Neural progenitor cell (in vitro differentiated cells): ENCODE measurements around the gene SH3PXD2B. TPM values are rescaled to one million over a fixed set of nuclear protein-coding genes. Genes with fewer than 3 reads are reported as not detected.

ENCODE experiments used
- DNase-seq: peaks from one replicate; pipeline ENCODE4 v3.0.0-alpha.2; 2016; ENCODE audit warnings: low spot score
- H2AFZ ChIP-seq: fragments of 200-600 bp; sonication (generic); replicated peaks from 2 replicates; pipeline ENCODE4 v1.6.1; 2016; ENCODE audit warnings: antibody characterized with exemption
- H3F3A ChIP-seq: fragments of 200-600 bp; sonication (generic); 2 replicates; pipeline ENCODE4 v1.6.1; 2016; ENCODE audit warnings: antibody characterized with exemption, low read depth
- H3K27ac ChIP-seq: fragments of 200-600 bp; sonication (generic); 2 replicates; pipeline ENCODE4 v1.5.1; 2016; ENCODE audit warnings: mild to moderate bottlenecking
- H3K27me3 ChIP-seq: fragments of 200-600 bp; sonication (generic); 2 replicates; pipeline ENCODE4 v1.6.1; 2016; ENCODE audit warnings: mild to moderate bottlenecking, moderate library complexity
- H3K36me3 ChIP-seq: fragments of 200-600 bp; sonication (generic); 2 replicates; pipeline ENCODE4 v1.5.1; 2016
- H3K4me1 ChIP-seq: fragments of 200-600 bp; sonication (generic); 2 replicates; pipeline ENCODE4 v1.6.1; 2016; ENCODE audit warnings: mixed run types
- H3K4me2 ChIP-seq: fragments of 200-600 bp; sonication (generic); 2 replicates; pipeline ENCODE4 v1.6.1; 2016
- H3K4me3 ChIP-seq: fragments of 200-600 bp; sonication (generic); 2 replicates; pipeline ENCODE4 v1.5.1; 2016
- H3K79me2 ChIP-seq: fragments of 200-600 bp; sonication (generic); 2 replicates; pipeline ENCODE4 v1.6.1; 2016; ENCODE audit warnings: low read depth
- H3K9ac ChIP-seq: fragments of 200-600 bp; sonication (generic); 2 replicates; pipeline ENCODE4 v1.6.1; 2016
- H3K9me3 ChIP-seq: fragments of 200-600 bp; sonication (generic); 2 replicates; pipeline ENCODE4 v1.5.1; 2016; ENCODE audit warnings: low read depth
- H4K20me1 ChIP-seq: fragments of 200-600 bp; sonication (generic); 2 replicates; pipeline ENCODE4 v1.6.1; 2016; ENCODE audit warnings: low read depth
- H3K27ac Mint-ChIP-seq: 3 replicates; pipeline ENCODE4 v1.8.0; 2021; ENCODE audit warnings: mixed read lengths
- H3K27me3 Mint-ChIP-seq: 2 replicates; pipeline ENCODE4 v1.8.0; 2022; ENCODE audit warnings: low read depth, mild to moderate bottlenecking, inconsistent platforms, moderate library complexity, mixed read lengths; ENCODE audit not compliant: insufficient read depth
- H3K36me3 Mint-ChIP-seq: 3 replicates; pipeline ENCODE4 v1.8.0; 2021; ENCODE audit warnings: mixed read lengths
- H3K4me1 Mint-ChIP-seq: 3 replicates; pipeline ENCODE4 v1.8.0; 2021; ENCODE audit warnings: mixed read lengths
- H3K4me3 Mint-ChIP-seq: 3 replicates; pipeline ENCODE4 v1.8.0; 2021; ENCODE audit warnings: mild to moderate bottlenecking, moderate library complexity, mixed read lengths
- H3K9me3 Mint-ChIP-seq: 3 replicates; pipeline ENCODE4 v1.8.0; 2020; ENCODE audit warnings: mixed read lengths
- EZH2 ChIP-seq: fragments of 200-600 bp; sonication (generic); IDR thresholded peaks from 2 replicates; pipeline ENCODE4 v1.6.1; 2017; ENCODE audit warnings: antibody characterized with exemption, mild to moderate bottlenecking, moderate library complexity
- EZH2phosphoT487 ChIP-seq: fragments of 200-600 bp; sonication (generic); IDR thresholded peaks from 2 replicates; pipeline ENCODE4 v1.6.1; 2017; ENCODE audit warnings: antibody characterized with exemption
- total RNA-seq: library from RNA; depleted of rRNA; stranded (reverse); fragments of >200 nt; gene quantifications from 2 replicates; pipeline ENCODE4 v1.2.3, GENCODE V29; 2015; ENCODE audit warnings: low replicate concordance
- TF ChIP-seq, protein P1 (sequence below): fragments of 200-600 bp; sonication (generic); IDR thresholded peaks from 2 replicates; pipeline ENCODE4 v1.5.1; 2017; ENCODE audit warnings: antibody characterized with exemption, mild to moderate bottlenecking

SH3PXD2B gene
- total RNA-seq, 1 donor from 2014 or later, result 27.3 TPM

DNA sequence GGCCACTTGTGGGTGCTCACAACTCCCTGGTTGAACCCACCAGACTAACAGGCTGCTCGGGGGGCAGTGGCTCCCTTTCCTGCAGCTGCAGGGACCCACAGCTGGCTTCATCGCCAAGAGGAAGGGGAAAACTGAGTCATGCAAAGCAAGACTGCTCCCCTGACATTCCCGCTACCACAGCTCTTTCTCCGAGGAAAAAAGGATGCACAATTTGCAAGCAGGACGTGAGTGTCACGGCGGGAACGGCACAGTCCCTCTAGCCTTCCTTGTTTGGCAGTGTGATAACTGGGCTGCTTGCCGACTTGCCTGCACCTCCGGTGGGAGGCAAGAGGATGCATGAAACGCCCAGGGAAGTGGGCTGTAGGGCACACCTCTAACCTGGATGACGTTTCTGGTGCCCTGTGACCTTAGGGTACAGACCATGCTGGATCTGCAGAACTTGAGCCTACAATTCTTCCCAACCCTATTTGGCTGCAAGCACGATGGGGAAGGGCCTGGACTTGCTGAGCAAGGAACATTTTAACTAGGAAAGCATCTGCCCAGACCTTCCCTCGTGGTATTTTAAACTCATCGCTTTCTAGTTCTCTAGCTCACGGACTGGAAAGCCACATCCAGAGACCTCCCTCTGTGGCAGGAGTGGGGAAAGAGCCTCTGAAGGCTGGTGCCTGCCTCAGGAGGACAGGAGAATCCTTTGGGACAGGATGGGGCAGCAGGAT lies 7.8 kb downstream of the SH3PXD2B start:
- H3K36me3 Mint-ChIP-seq, result peaks cover 4% of the 10 kb centered on the region
- H3K27ac Mint-ChIP-seq, result peak overlapping the region; percentile 37
- TF ChIP-seq, protein P1, sequence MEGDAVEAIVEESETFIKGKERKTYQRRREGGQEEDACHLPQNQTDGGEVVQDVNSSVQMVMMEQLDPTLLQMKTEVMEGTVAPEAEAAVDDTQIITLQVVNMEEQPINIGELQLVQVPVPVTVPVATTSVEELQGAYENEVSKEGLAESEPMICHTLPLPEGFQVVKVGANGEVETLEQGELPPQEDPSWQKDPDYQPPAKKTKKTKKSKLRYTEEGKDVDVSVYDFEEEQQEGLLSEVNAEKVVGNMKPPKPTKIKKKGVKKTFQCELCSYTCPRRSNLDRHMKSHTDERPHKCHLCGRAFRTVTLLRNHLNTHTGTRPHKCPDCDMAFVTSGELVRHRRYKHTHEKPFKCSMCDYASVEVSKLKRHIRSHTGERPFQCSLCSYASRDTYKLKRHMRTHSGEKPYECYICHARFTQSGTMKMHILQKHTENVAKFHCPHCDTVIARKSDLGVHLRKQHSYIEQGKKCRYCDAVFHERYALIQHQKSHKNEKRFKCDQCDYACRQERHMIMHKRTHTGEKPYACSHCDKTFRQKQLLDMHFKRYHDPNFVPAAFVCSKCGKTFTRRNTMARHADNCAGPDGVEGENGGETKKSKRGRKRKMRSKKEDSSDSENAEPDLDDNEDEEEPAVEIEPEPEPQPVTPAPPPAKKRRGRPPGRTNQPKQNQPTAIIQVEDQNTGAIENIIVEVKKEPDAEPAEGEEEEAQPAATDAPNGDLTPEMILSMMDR, result no peak
- TF ChIP-seq EZH2, result no peak
- no peak for TF ChIP-seq EZH2phosphoT487
- no peaks in the 10 kb centered on the region for H3K9me3 ChIP-seq
- no peak overlapping the region for H3K4me2 ChIP-seq
- H3K9ac ChIP-seq, result no peak overlapping the region
- peaks cover 2% of the 10 kb centered on the region for H3K27me3 Mint-ChIP-seq
- H3K79me2 ChIP-seq, result peaks cover 99% of the 10 kb centered on the region
- no peak overlapping the region for H3K4me3 ChIP-seq
- no peak for DNase-seq
- peaks cover 100% of the 10 kb centered on the region for H4K20me1 ChIP-seq
- H3K27ac ChIP-seq, result no peak overlapping the region
- no peaks in the 10 kb centered on the region for H3K9me3 Mint-ChIP-seq
- H3F3A ChIP-seq, result no peaks in the 10 kb centered on the region
- H3K4me1 Mint-ChIP-seq, result peaks cover 38% of the 10 kb centered on the region
- no peaks in the 10 kb centered on the region for H3K36me3 ChIP-seq
- no peaks in the 10 kb centered on the region for H3K27me3 ChIP-seq
- no peak overlapping the region for H2AFZ ChIP-seq
- peaks cover 4% of the 10 kb centered on the region for H3K4me1 ChIP-seq
- no peak overlapping the region for H3K4me3 Mint-ChIP-seq

DNA sequence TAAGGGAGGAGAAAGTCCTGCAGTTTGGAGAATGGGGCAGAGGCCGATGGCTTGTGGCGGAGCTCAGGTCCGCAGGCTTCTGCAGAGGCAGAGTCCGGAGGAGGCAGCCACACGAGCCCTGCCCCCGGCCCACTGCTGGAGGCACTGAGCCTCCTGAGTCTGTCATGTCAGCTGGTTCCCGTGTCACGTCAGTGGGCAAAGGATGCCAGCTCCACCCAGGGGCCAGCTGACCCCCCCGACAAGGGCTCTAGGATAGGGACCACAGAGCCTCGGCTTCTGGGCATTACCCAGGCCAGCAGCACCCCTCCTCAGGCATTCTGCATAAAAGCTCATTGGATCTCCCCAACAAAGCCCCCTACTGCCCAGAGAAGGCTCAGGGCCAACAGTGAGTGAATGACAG lies 8.5 kb downstream of the SH3PXD2B start:
- Histone ChIP-seq H3K36me3 (no peaks in the 10 kb centered on the region), H3F3A (no peaks in the 10 kb centered on the region), H3K9ac (no peak overlapping the region), H2AFZ (no peak overlapping the region), H3K4me1 (peaks cover 4% of the 10 kb centered on the region), H3K27me3 (no peaks in the 10 kb centered on the region), H3K9me3 (no peaks in the 10 kb centered on the region), H3K27ac (no peak overlapping the region), H3K79me2 (peaks cover 99% of the 10 kb centered on the region), H3K4me3 (no peak overlapping the region), H4K20me1 (peaks cover 100% of the 10 kb centered on the region), H3K4me2 (no peak overlapping the region)
- H3K4me3 Mint-ChIP-seq, result no peak overlapping the region
- peaks cover 1% of the 10 kb centered on the region for H3K27me3 Mint-ChIP-seq
- H3K27ac Mint-ChIP-seq, result no peak overlapping the region
- H3K4me1 Mint-ChIP-seq, result peaks cover 32% of the 10 kb centered on the region
- TF ChIP-seq EZH2 (no peak), EZH2phosphoT487 (no peak)
- TF ChIP-seq, protein P1, result no peak
- H3K36me3 Mint-ChIP-seq, result peaks cover 4% of the 10 kb centered on the region
- no peak for DNase-seq
- H3K9me3 Mint-ChIP-seq, result no peaks in the 10 kb centered on the region

DNA sequence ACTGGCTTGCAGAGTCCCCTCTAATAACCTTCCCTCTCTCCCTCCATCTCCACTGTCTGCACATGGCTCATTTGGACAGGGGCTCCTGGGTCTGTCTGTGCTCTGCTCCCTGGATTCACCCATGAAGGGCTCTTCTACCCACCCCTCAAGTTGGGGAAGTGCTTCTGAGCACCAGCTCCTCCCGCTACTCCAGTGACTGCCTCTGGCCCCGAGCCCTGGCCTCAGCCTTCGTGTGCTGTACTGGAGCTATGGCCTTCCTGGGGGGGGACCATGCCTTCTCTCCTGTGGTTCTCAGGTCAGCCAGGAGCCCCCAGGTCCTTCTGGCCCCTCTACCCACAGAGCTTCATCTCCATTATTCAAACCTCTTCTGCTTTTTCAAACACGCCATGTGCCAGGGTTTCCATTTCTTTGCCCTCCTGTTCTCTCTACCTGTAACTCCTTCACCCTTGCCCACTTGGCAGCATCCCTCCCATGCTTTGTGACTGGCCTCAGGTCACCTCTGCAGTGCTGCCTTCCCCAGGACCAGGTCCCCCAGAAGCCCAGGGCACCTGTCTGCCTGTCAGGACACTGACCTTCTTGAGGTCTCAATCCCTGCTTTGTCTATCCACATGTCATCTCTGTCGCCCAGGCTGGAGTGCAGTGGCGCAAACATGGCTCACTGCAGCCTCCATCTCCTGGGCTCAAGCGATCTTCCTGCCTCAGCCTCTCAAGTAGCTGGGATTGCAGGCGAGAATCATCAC lies 9.5 kb downstream of the SH3PXD2B start:
- H3K4me1 Mint-ChIP-seq, result peaks cover 29% of the 10 kb centered on the region
- H4K20me1 ChIP-seq, result peaks cover 100% of the 10 kb centered on the region
- no peaks in the 10 kb centered on the region for H3K27me3 Mint-ChIP-seq
- H3K4me2 ChIP-seq, result no peak overlapping the region
- no peaks in the 10 kb centered on the region for H3F3A ChIP-seq
- H3K27ac ChIP-seq, result no peak overlapping the region
- no peak overlapping the region for H3K4me3 ChIP-seq
- no peaks in the 10 kb centered on the region for H3K9me3 Mint-ChIP-seq
- TF ChIP-seq EZH2phosphoT487, result no peak
- no peaks in the 10 kb centered on the region for H3K36me3 ChIP-seq
- no peaks in the 10 kb centered on the region for H3K9me3 ChIP-seq
- DNase-seq, result no peak
- peaks cover 99% of the 10 kb centered on the region for H3K79me2 ChIP-seq
- H3K4me3 Mint-ChIP-seq, result no peak overlapping the region
- no peaks in the 10 kb centered on the region for H3K27me3 ChIP-seq
- peaks cover 4% of the 10 kb centered on the region for H3K36me3 Mint-ChIP-seq
- no peak overlapping the region for H3K9ac ChIP-seq
- H3K27ac Mint-ChIP-seq, result peak overlapping the region; percentile 72
- no peak overlapping the region for H2AFZ ChIP-seq
- peaks cover 4% of the 10 kb centered on the region for H3K4me1 ChIP-seq

DNA sequence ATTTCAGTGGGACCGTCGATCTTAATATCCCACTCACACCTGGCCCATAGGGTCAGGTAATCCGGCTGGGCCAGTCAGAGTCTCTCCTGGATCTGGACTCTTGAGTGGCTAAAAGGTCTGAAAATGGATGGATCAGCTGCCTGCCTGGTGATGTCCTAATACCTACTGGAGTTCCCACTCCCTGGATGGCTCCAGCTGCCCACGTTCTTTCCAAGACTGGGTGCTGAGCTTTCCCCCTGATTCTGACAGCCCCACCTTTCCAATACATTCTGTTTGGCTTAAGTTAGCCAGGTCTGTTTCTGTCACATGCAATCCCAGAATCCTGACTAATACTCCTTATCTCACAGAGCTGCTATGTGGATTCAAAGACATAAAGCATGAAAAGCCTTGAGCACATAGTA lies 10.2 kb downstream of the SH3PXD2B start:
- no peak overlapping the region for H3K27ac ChIP-seq
- no peaks in the 10 kb centered on the region for H3K36me3 ChIP-seq
- H3K4me3 Mint-ChIP-seq, result no peak overlapping the region
- no peaks in the 10 kb centered on the region for H3F3A ChIP-seq
- peaks cover 7% of the 10 kb centered on the region for H3K36me3 Mint-ChIP-seq
- no peak for TF ChIP-seq EZH2phosphoT487
- TF ChIP-seq, protein P1, result no peak
- no peak for TF ChIP-seq EZH2
- H3K27ac Mint-ChIP-seq, result no peak overlapping the region
- peaks cover 99% of the 10 kb centered on the region for H4K20me1 ChIP-seq
- no peak overlapping the region for H3K9ac ChIP-seq
- no peaks in the 10 kb centered on the region for H3K9me3 Mint-ChIP-seq
- peaks cover 4% of the 10 kb centered on the region for H3K4me1 ChIP-seq
- peaks cover 27% of the 10 kb centered on the region for H3K4me1 Mint-ChIP-seq
- H3K9me3 ChIP-seq, result no peaks in the 10 kb centered on the region
- peaks cover 99% of the 10 kb centered on the region for H3K79me2 ChIP-seq
- no peaks in the 10 kb centered on the region for H3K27me3 ChIP-seq
- no peak overlapping the region for H2AFZ ChIP-seq
- no peak for DNase-seq
- no peak overlapping the region for H3K4me3 ChIP-seq
- H3K27me3 Mint-ChIP-seq, result peaks cover 2% of the 10 kb centered on the region
- H3K4me2 ChIP-seq, result no peak overlapping the region
